ENCODE data around the gene TELO2. TPM values are rescaled to one million over a fixed set of nuclear protein-coding genes. Genes with fewer than 3 reads are reported as not detected.
A peak's percentile ranks its signal among the peaks of the same experiment; 100 is the strongest.

TELO2 gene
- total RNA-seq, 4 donors from 2014 or later, result 4.9 to 59.1 (median 39.0) TPM

- H3K36me3 ChIP-seq, result no peaks in the 10 kb centered on the region
- no peak overlapping the region for H3K4me3 ChIP-seq
- DNase-seq, result no peak
- intact Hi-C loops (cut with DNase I; ENCODE audit: low total_unique reads), result no loop called here
- peak overlapping the region in 1 of 2 donors; percentile 77 for H3K27ac ChIP-seq
- no peaks in the 10 kb centered on the region for H3K9me3 ChIP-seq
- no peaks in the 10 kb centered on the region for H3K27me3 ChIP-seq
- TF ChIP-seq, protein P1, sequence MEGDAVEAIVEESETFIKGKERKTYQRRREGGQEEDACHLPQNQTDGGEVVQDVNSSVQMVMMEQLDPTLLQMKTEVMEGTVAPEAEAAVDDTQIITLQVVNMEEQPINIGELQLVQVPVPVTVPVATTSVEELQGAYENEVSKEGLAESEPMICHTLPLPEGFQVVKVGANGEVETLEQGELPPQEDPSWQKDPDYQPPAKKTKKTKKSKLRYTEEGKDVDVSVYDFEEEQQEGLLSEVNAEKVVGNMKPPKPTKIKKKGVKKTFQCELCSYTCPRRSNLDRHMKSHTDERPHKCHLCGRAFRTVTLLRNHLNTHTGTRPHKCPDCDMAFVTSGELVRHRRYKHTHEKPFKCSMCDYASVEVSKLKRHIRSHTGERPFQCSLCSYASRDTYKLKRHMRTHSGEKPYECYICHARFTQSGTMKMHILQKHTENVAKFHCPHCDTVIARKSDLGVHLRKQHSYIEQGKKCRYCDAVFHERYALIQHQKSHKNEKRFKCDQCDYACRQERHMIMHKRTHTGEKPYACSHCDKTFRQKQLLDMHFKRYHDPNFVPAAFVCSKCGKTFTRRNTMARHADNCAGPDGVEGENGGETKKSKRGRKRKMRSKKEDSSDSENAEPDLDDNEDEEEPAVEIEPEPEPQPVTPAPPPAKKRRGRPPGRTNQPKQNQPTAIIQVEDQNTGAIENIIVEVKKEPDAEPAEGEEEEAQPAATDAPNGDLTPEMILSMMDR (IDR thresholded peaks at IDR 0.05), result no peak
- no peak for TF ChIP-seq POLR2A (IDR thresholded peaks at IDR 0.05)
- H3K4me1 ChIP-seq, result peaks cover 0 to 28% of the 10 kb centered on the region in 2 donors
Observed at GRCh38 chr16:1541293-1542165, 48.4 kb downstream of the TELO2 start.

GRCh38 chr16:1542166-1542500 lies 49.0 kb downstream of the TELO2 start:
- Histone ChIP-seq H3K27me3 (no peaks in the 10 kb centered on the region), H3K27ac (peak overlapping the region; percentile 73 to 77), H3K4me1 (peaks cover 0 to 28% of the 10 kb centered on the region in 2 donors), H3K36me3 (no peaks in the 10 kb centered on the region), H3K4me3 (no peak overlapping the region), H3K9me3 (no peaks in the 10 kb centered on the region)
- intact Hi-C loops (cut with DNase I; ENCODE audit: low total_unique reads), result no loop called here
- no peak for DNase-seq
- TF ChIP-seq, protein P1 (IDR thresholded peaks at IDR 0.05), result no peak
- TF ChIP-seq POLR2A (IDR thresholded peaks at IDR 0.05), result no peak

DNA sequence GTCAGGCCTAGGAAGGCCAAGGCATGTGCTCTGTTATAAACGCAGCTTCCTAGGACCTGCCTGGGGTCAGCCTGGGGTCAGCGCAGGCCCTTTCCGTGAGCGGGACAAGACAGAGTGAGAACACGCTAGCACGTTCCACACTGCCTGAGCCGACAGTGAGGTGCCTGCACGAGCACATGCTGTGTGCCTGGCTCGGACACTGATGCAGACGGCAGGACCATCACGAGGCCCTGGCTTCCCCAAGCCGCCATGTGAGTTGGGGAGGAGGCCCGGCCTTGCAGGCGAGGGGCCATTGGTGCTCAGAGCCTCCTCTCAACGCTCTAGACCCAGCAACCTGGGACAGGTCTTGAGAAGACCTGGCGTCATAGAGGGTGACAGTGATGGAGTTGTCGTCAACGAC lies 49.4 kb downstream of the TELO2 start:
- intact Hi-C loops (cut with DNase I; ENCODE audit: low total_unique reads), result no loop called here
- Histone ChIP-seq H3K27me3 (no peaks in the 10 kb centered on the region), H3K9me3 (no peaks in the 10 kb centered on the region), H3K4me1 (peaks cover 0 to 28% of the 10 kb centered on the region in 2 donors), H3K4me3 (no peak overlapping the region), H3K36me3 (no peaks in the 10 kb centered on the region), H3K27ac (peak overlapping the region; percentile 73 to 77)
- TF ChIP-seq POLR2A (IDR thresholded peaks at IDR 0.05), result no peak
- TF ChIP-seq, protein P1 (IDR thresholded peaks at IDR 0.05), result no peak
- DNase-seq, result no peak

- Histone ChIP-seq H3K36me3 (no peaks in the 10 kb centered on the region), H3K4me3 (no peak overlapping the region), H3K27me3 (no peaks in the 10 kb centered on the region), H3K27ac (peak overlapping the region; percentile 73 to 77), H3K4me1 (peaks cover 0 to 28% of the 10 kb centered on the region in 2 donors), H3K9me3 (no peaks in the 10 kb centered on the region)
- peak; percentile 73 to 79 for DNase-seq
- TF ChIP-seq, protein P1 (IDR thresholded peaks at IDR 0.05), result no peak
- no peak for TF ChIP-seq POLR2A (IDR thresholded peaks at IDR 0.05)
- intact Hi-C loops (cut with DNase I; ENCODE audit: low total_unique reads), result no loop called here
Observed at GRCh38 chr16:1543085-1543896, 50.1 kb downstream of the TELO2 start.

Data from uterus (tissue), 4 donors.